Stimulated activated CD8-positive, alpha-beta memory T cell treated with anti-CD3 and anti-CD28 coated beads, Interleukin-2, amount 100 ng/mL, for 1 hour (primary cell): ENCODE data around the gene TMPRSS11E.
"Not testable (repeated sequence)": the region's sequence is repeated elsewhere in the genome, so short reads cannot be mapped to it uniquely, and the experiment has no call there.

ENCODE experiments used
- DNase-seq, 2 donors: peaks; one replicate each; pipeline ENCODE4 v3.0.0-alpha.2; 2020; ENCODE audit warnings: low read depth in 2 of 2

TMPRSS11E gene, protein sequence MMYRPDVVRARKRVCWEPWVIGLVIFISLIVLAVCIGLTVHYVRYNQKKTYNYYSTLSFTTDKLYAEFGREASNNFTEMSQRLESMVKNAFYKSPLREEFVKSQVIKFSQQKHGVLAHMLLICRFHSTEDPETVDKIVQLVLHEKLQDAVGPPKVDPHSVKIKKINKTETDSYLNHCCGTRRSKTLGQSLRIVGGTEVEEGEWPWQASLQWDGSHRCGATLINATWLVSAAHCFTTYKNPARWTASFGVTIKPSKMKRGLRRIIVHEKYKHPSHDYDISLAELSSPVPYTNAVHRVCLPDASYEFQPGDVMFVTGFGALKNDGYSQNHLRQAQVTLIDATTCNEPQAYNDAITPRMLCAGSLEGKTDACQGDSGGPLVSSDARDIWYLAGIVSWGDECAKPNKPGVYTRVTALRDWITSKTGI

DNA sequence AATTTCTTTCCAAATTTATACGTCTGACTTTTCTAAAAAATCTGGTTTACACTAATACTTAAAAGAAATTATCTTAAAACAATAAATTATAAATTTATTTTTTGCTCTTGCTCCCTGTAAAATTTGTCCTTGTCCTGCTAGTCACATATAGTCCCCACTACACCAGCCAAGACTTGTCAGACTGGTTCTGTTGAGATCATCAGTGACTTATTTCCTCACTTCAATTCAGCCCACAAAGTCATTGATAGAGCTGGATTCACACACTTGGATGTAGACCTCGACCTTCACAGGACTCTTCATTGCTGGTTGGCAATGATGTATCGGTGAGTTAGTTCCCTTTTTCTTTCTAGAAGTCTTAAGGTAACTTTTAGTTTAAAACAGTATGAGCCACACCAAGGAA is at the start of gene TMPRSS11E:
TSS of gene TMPRSS11E (plus strand) at position 263 of the 400 bp plus-strand sequence. CDS start at position 313, 50 bp downstream.
- no peak for DNase-seq

DNA sequence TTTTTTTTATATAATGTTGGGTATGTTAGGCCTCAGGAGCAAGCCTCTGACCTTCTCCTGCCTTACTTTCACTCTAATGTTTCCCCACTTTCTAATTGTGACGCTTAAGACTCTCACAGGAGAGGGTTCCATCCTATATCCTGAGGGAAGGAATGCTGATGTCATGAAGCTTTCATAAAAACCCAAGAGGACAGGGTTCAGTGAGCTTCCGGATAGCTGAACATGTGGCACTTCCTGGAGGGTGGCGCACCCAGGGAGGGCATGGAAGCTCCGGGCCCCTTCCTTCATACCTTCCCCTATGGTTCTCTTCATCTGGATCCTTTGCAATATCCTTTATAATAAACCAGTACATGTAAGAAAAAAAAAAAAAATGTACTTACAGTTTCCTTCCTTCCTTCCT is 48.0 kb upstream of the TMPRSS11E start:
- no peak for DNase-seq

DNA sequence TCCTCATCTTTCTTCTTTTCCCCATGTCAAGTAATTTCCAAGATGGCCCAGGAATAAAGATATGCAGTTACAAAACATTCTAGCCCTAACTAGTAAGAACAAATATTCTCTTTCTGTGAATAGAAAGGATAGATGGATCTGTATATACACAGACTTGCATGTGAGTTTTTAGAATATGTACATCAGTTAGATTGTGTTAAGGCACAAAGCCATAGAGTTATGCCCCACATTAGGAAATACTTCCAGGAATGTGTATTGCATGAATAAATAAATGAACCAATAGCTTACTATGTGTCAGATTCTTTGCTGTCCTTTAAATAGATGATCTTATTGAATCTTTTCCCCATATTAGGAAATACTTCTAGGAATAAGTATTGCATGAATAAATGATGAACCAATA is 46.0 kb upstream of the TMPRSS11E start:
- DNase-seq: no peak

DNA sequence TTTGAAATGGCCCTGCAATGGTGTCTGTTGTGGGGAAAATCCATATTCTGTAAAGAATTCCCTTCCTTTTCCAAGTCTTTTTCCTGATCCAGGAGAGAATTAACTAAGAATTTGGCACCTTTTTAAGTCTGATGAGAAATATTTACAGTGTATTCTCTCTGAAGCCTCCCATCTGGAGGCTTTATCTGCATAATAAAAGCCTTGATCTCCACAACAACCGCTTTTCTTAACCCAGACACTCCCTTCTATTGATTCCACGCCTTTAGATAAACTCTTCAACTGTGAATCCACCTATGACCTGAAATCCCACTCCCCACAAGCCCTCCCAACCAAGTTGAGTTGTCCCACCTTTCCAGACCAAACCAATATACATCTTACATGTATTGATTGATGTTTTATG is 43.1 kb upstream of the TMPRSS11E start:
- no peak for DNase-seq

DNA sequence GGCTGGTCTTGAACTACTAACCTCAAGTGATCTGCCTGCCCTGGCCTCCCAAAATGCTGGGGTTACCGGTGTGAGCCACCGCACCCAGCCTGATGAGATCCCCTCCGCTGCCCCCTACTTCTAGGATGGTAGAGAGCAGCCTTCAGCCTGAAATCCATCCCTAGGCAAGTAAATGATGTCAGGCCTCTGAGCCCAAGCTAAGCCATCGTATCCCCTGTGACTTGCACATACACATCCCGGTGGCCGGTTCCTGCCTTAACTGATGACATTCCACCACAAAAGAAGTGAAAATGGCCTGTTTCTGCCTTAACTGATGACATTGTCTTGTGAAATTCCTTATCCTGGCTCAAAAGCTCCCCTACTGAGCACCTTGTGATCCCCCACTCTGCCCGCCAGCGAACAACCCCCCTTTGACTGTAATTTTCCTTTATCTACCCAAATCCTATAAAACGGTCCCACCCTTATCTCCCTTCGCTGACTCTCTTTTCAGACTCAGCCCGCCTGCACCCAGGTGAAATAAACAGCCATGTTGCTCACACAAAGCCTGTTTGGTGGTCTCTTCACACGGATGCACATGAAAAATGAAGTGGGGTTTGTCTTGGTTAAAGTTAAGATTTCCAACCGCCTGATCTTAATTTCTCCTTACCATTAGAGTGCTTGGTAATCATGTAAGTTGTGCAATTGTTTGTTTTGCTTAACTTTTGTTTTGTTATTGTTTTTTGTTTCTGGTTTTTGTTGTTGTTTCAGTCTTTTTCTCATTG is 41.4 kb upstream of the TMPRSS11E start:
- not testable (repeated sequence) for DNase-seq

DNA sequence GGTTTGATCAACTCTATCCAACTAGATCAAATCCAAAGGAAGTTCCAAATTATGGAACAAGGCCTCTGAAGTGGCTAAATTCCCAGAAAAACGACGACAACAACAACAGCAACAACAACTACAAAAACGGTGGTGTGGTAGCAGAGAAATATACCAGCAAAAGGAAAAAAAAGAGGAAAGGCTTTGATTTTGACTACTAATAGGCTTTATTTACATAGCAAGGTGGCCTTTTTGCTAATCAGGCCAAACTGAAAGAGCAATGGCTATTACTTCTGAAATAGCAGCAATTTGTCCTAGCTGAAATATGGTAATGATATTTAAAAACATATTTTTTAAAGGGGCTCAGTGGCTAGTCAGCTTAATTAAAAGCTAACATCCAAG is 40.8 kb upstream of the TMPRSS11E start:
- no peak for DNase-seq

DNA sequence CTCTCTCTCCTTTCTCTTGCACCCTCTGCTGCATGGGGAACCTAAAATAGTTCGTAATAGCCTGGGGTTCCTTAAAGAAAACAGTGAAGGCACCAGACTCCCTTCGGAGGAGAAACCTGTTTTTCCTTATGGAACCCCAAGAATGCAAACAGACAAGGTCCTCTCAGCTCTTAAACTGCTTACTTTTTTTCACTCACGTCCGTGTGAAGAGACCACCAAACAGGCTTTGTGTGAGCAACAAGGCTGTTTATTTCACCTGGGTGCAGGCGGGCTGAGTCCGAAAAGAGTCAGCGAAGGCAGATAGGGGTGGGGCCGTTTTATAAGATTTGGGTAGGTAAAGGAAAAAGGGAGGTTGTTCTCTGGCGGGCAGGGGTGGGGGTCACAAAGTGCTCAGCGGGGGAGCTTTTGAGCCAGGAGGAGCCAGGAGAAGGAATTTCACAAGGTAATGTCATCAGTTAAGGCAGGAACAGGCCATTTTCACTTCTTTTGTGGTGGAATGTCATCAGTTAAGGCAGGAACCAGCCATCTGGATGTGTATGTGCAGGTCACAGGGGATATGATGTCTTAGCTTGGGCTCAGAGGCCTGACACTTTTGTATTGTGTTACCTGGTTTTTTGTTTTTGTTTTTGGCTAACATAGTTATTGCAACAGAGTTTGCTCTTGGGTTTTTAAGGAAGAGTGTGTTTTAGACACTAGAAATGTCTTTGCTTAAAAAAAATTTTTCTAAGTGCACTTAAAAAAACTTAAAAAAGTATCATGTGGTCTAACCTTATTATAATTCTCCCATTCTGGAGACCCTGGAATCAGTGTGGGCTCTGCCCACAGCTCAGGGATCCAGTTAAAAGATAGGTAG is 40.0 kb upstream of the TMPRSS11E start:
- not testable (repeated sequence) for DNase-seq

DNA sequence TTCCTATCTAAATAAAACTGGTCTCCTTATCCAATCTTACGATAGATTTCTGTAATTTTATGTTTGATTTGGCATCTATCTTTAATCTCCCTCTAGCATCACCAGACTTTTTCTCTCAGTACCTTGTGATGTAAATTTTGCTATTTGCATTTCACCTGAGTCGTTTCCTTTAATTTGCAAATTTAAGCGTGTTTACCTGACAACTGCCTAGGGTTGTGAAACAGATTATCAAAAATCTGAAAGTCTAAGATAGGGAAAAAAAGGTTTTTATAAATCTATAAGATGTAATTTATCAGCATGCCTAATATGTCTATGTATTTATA is 39.4 kb upstream of the TMPRSS11E start:
- no peak for DNase-seq

DNA sequence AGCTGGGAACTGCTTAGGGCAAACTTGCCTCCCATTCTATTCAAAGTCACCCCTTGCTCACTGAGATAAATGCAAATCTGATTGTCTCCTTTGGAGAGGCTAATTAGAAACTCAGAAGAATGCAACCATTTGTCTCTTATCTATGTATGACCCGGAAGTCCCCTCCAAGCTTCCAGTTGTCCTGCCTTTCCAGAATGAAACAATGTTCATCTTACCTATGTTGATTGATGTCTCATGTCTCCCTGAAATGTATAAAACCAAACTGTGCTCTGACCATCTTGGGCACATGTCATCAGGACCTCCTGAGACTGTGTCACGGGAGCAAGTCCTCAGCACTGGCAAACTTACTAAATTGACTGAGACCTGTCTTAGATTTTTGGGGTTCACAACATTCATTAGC is 37.1 kb upstream of the TMPRSS11E start:
- DNase-seq: no peak

DNA sequence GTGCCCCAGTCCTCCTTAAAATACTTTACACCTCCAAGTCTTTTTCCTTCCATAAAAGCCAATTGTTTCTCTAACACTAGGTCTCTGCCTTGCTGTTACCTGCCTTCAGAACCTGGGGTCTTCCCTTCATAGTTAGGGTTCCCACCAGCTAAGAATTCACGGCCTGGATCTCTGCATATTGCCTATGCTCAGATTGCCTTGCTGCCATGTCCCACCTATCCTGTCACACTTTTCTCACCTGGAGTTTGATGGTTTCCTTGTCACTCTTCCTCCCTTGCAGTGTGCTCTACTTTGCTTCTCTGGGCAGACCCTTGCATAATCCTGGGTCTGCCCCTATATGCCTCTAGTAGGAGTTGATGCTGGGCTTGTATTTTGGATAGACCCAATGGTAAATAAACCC is 36.6 kb upstream of the TMPRSS11E start:
- no peak for DNase-seq

DNA sequence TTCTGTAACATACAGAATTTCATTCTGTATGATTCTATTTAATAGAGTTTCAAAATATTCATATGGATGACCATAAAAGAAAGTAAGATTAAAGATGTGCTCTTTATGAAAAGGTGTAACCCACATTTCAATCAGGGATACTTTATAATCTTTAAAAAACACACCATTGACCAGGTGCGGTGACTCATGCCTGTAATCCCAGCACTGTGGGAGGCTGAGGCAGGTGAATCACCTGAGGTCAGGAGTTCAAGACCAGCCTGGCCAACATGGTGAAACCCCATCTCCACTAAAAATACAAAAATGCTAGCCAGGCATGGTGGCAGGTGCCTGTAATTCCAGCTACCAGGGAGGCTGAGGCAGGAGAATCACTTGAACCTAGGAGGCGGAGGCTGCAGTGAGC is 35.2 kb upstream of the TMPRSS11E start:
- DNase-seq: not testable (repeated sequence)

DNA sequence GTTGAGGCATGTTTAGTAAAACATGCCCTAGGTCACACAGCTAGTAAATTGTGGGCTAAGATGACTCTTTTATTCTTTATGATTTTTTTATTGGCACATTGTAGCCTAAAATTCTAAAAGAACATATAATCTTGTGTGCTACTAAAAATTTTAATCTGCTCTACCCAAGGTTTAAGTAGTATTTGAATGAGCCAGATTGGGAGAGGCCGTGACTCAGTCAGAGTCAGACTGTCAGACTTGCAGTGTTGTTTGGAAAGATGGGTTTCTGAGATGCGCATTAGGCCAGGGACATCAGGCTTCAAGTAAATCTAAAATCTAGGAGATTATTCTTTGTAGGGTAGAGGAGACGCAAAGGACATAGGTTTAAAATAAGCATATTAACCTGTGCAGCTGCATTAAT is 30.7 kb upstream of the TMPRSS11E start:
- no peak for DNase-seq

DNA sequence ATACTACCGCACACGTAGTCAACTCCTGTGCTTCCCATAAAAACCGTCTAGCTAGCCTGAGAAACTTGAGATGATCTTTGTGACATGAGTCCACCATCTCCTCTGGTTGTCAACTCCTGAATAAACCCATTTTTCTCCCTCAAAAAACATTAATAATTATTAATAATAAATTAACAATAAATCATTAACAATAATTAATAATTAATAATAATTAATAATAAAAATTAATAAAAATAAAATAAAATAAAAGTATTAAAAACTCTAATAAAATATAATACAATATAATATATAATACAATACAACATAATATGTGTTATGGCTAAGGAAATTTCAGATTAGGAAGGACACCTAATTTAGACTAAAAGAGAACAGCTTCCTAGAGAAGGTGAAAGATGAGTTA is 20.7 kb upstream of the TMPRSS11E start:
- DNase-seq: no peak

DNA sequence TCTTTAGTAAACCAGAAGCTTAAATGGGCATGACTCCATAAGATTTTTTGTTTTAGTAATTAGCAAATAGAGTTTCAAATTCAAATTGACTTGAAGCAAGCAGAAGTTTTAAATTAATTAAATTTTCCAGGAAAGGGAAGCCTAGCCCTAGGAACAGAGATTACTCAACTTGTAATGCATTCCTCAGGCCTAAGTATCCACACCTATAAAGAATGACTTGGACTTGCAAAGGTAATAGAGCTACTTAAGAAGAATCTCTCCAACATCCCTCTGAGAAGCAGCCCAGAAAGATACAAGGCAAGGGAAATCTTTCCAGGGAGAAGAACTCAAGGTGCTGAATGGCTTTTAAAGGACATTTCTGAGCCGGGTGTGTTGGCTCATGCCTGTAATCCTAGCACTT is 16.9 kb upstream of the TMPRSS11E start:
- DNase-seq: no peak

DNA sequence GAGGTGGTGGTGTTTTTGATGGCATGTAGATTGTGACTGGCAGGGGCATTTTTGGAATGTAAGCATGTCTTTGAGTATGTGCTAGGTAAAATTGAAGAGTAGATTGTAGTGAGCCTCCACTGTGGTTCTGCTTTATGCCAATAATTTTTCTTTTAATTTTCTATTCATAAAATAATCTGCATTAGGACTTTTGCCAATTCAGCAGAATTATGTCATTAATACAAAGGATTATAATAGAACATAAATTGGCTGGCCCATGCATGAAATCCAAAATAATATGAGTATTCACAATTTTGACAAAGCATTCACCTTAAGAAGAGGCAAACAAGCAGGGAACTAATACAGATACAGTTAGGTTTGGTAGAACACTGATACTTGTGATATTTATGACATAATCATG is 14.9 kb upstream of the TMPRSS11E start:
- DNase-seq: no peak

DNA sequence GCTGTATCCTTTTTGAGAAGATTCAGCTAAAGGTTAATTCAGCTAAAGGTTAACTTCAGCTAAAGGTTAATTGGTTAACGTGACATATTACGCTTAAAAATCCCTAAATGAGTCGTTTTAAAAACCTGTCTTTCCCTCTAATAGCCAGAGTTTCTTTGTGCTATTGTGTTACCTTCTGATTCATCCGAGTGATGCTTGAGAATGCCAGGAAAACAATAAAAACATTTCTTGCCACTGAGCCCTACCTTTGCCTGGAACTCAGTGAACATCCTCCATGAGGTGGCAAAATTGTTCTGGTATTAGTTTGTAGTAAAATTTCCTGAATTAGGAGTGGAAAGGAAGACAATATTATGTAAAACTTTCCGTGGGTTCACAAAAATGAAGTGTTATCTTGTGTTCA is 13.7 kb upstream of the TMPRSS11E start:
- no peak for DNase-seq

DNA sequence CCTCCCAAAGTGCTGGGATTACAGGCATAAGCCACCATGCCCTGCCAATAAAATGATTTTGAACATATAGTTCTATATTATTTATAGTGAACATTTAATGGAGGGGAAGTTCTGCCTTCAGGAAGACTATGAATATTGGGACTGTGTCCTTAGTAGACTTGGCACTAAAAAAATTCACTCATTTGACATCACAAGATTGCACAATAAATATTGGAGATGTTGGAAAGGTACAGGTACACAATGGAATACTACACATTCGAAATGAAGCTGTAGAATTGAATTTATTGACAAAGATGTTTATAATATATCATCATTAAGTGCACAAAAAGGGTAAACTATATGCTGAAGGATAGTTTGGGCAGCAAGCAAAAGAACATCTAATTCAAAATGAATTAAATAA is 13.0 kb upstream of the TMPRSS11E start:
- DNase-seq: no peak

DNA sequence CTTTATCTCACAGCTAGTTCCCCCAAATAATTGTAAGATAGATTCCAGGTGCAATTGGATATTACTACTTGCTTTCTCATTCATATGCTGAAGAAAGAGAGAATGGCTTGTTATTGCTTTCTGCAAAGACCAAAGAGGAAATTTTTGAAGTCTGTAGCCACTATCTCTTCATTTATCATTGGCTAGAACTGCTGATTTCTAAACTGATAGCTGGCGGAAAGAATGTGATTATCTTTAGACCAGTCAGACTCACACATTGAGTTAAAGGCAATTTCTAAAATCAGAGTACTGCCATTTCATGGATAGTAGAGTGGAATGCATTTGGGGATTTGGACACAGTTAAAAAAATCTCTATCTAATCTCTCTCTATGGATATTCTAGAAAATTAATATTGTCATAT is 12.4 kb upstream of the TMPRSS11E start:
- no peak for DNase-seq

DNA sequence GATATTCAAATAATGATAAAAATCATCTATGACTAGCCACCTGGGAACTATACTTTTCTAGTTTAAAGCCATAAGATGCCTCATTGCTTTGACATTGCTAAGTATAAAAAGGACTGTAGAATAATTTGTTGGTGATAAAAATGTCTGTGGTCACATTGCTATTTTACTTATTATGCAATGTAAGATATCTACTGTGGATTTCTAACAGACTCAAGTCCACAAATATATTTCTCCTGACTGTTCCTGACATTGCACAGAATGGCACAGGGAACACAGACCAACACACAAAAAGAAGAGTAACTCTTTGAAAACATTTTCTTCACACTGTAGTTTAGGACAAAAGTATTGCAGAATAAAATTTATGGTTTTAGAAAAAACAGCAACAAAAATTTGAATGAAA is 2.2 kb upstream of the TMPRSS11E start:
- no peak for DNase-seq

DNA sequence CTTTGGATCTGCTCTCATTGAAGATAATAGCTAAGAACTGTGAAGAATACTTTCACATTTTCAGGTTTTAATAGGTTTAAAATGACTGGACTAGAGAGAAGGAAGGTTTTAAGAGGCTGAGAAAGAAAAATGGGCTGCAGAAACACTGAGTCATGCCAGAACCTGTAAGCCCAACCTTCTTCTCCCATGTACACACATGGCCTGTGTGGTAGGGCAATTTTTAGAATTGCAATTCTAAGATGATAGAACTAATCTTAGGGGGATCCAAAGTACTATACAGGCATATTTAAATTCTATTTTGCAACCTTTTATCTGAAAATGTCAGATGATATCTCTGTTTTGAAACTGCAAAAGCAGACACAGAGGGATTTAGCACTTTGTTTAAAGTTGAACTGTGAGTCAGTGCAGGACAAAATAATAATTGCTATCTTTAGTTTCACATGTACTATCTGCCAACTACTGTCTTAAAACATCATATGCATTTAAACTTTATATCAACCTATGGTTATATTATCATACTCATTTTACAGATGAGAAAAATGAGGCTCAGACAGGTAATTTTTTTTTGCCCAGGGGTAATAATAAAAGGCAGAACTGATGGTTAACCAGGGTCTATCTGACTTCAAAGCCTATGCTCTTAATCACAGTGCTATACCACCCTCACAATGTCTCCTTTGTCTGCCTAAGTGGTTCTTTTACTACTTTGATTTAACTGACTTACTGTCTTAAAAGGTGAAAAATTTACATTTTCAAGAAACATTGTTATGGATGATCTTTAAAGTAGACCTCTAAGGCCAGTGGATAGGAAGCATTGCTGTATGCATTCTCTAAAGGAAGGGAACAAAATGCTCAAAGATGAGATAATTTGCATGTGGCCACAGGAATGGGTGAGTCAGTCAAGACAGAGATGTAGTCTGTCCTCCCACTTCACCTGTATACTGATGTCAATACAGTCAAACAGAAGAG is 4.3 kb downstream of the TMPRSS11E start:
- no peak for DNase-seq

DNA sequence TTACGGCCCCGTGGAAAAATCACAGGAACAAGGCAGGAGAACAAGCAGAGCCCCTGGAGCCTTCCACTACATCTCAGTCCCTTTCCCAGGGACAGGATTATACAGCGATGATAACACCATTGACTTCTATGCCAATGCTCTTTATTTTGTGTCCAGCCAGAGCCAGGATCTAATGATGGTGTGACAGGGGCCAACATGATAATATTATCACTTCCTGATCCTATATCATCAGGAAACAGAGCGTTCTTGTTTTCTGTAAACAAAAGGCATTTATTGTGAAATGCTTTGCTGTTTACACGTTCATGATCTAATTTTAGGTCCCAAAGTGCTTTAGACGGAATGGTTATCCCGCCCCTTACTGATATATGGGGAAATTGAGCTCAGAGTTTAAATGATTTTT is 12.8 kb downstream of the TMPRSS11E start:
- DNase-seq: no peak
